ENCODE results near the gene XIRP1.
A peak's percentile ranks its signal among the peaks of the same experiment; 100 is the strongest.
"Not testable (repeated sequence)": the region's sequence is repeated elsewhere in the genome, so short reads cannot be mapped to it uniquely, and the experiment has no call there.

XIRP1 gene

GRCh38 chr3:39187372-39188155, 4.8 kb downstream of the XIRP1 start:
- no peak for DNase-seq (ENCODE audit: low read depth in 2 of 3, low spot score in 2 of 3)

GRCh38 chr3:39186692-39187151, 5.7 kb downstream of the XIRP1 start:
- no peak for DNase-seq (ENCODE audit: low read depth in 2 of 3, low spot score in 2 of 3)

GRCh38 chr3:39185959-39186691, 6.3 kb downstream of the XIRP1 start:
- no peak for DNase-seq (ENCODE audit: low read depth in 2 of 3, low spot score in 2 of 3)

- no peak for DNase-seq (ENCODE audit: low read depth in 2 of 3, low spot score in 2 of 3)
Measured at GRCh38 chr3:39185326-39185958, 7.0 kb downstream of the XIRP1 start.

- DNase-seq (ENCODE audit: low read depth in 2 of 3, low spot score in 2 of 3) = no peak
Measured at GRCh38 chr3:39184968-39185285, 7.5 kb downstream of the XIRP1 start.

GRCh38 chr3:39184081-39184967, 8.1 kb downstream of the XIRP1 start:
- DNase-seq (ENCODE audit: low read depth in 2 of 3, low spot score in 2 of 3) = no peak

- no peak for DNase-seq (ENCODE audit: low read depth in 2 of 3, low spot score in 2 of 3)
Measured at GRCh38 chr3:39183211-39184080, 8.9 kb downstream of the XIRP1 start.

- no peak for DNase-seq (ENCODE audit: low read depth in 2 of 3, low spot score in 2 of 3)
Measured at GRCh38 chr3:39181408-39182335, 10.7 kb downstream of the XIRP1 start.

- peak; percentile 67 to 77 (median 76) for DNase-seq (ENCODE audit: low read depth in 2 of 3, low spot score in 2 of 3)
Measured at GRCh38 chr3:39180546-39181346, 11.6 kb downstream of the XIRP1 start.

GRCh38 chr3:39180183-39180545, 12.2 kb downstream of the XIRP1 start:
- DNase-seq (ENCODE audit: low read depth in 2 of 3, low spot score in 2 of 3) = no peak

GRCh38 chr3:39178553-39178952, 13.8 kb downstream of the XIRP1 start:
- DNase-seq (ENCODE audit: low read depth in 2 of 3, low spot score in 2 of 3) = no peak

- DNase-seq (ENCODE audit: low read depth in 2 of 3, low spot score in 2 of 3) = peak; percentile 40 to 69 (median 50)
Measured at GRCh38 chr3:39177708-39178332, 14.6 kb downstream of the XIRP1 start.

GRCh38 chr3:39176025-39176714, 16.2 kb downstream of the XIRP1 start:
- no peak for DNase-seq (ENCODE audit: low read depth in 2 of 3, low spot score in 2 of 3)

GRCh38 chr3:39173318-39174125, 18.9 kb downstream of the XIRP1 start:
- no peak for DNase-seq (ENCODE audit: low read depth in 2 of 3, low spot score in 2 of 3)

GRCh38 chr3:39171860-39172259, 20.5 kb downstream of the XIRP1 start:
- DNase-seq (ENCODE audit: low read depth in 2 of 3, low spot score in 2 of 3) = no peak

- DNase-seq (ENCODE audit: low read depth in 2 of 3, low spot score in 2 of 3) = not testable (repeated sequence)
Measured at GRCh38 chr3:39170877-39171276, 21.5 kb downstream of the XIRP1 start.
